Measurements from ENCODE around the gene TMEM145. TPM values are rescaled to one million over a fixed set of nuclear protein-coding genes. Genes with fewer than 3 reads are reported as not detected.

TMEM145 gene
- polyA plus RNA-seq, 3 donors = not detected

DNA sequence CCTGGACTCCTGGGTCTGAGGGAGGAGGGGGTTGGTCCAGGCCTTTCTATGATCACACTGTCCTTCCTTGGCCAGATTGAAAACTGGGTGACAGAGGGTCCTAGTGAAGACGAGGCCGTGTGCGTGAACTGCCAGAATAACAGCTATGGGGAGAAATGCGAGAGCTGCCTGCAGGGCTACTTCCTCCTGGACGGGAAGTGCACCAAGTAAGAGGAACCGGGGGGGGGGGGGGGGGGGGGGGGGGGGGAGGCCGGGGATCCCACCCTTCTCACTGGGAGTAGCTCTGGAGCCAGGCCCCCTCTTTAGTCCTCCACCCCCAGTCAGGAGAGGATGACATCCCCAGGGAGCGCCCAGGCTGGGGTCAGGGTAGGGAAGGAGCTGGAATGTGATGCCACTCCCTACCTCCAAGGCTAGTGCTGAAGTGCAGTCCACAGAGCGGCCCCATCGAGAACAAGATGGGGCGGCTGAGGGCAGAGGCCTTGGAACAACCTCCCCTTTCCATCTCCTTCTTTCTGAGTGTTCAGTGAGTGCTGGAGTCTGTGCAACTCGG lies 57.6 kb downstream of the TMEM145 start:
- intact Hi-C loops (cut with micrococcal nuclease) = no loop called here
- no peaks in the 10 kb centered on the region for H4K20me1 ChIP-seq (ENCODE audit: insufficient read depth, low read length)
- TF ChIP-seq, protein P1, sequence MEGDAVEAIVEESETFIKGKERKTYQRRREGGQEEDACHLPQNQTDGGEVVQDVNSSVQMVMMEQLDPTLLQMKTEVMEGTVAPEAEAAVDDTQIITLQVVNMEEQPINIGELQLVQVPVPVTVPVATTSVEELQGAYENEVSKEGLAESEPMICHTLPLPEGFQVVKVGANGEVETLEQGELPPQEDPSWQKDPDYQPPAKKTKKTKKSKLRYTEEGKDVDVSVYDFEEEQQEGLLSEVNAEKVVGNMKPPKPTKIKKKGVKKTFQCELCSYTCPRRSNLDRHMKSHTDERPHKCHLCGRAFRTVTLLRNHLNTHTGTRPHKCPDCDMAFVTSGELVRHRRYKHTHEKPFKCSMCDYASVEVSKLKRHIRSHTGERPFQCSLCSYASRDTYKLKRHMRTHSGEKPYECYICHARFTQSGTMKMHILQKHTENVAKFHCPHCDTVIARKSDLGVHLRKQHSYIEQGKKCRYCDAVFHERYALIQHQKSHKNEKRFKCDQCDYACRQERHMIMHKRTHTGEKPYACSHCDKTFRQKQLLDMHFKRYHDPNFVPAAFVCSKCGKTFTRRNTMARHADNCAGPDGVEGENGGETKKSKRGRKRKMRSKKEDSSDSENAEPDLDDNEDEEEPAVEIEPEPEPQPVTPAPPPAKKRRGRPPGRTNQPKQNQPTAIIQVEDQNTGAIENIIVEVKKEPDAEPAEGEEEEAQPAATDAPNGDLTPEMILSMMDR (IDR thresholded peaks at IDR 0.05) = no peak
- H3K36me3 ChIP-seq (replicated peaks in 1 of 2; ENCODE audit: control insufficient read depth in 1 of 2, insufficient read depth in 2 of 2, low read length in 2 of 2) = peaks cover 0 to under 1% of the 10 kb centered on the region in 2 donors
- H3K27me3 ChIP-seq (ENCODE audit: control insufficient read depth in 2 of 2, insufficient read depth in 2 of 2, low read length in 2 of 2) = no peaks in the 10 kb centered on the region
- H3K9me3 Mint-ChIP-seq = peaks cover 0 to 4% (median 0%) of the 10 kb centered on the region in 7 donors
- peak overlapping the region; percentile 75 for H2AFZ ChIP-seq (ENCODE audit: insufficient read depth, low read depth, low read length, poor library complexity, severe bottlenecking)
- peaks cover 13% of the 10 kb centered on the region for H3K4me1 Mint-ChIP-seq
- H3K27me3 Mint-ChIP-seq (ENCODE audit: low read depth in 3 of 3) = peaks cover 0 to 2% (median 0%) of the 10 kb centered on the region in 3 donors
- H3K79me2 ChIP-seq (ENCODE audit: insufficient read depth, low read length) = no peaks in the 10 kb centered on the region
- H3K4me1 ChIP-seq (ENCODE audit: control insufficient read depth in 1 of 2, insufficient read depth in 2 of 2, low read length in 2 of 2) = peaks cover 12 to 13% of the 10 kb centered on the region in 2 donors
- H3K4me3 ChIP-seq (replicated peaks in 1 of 3; ENCODE audit: low read depth in 2 of 3, low read length in 3 of 3) = peak overlapping the region in 2 of 3 experiments; percentile 9 to 64
- H3K4me2 ChIP-seq (replicated peaks; ENCODE audit: extremely low read depth, low read length, poor library complexity, severe bottlenecking) = peak overlapping the region; percentile 51
- peak overlapping the region in 3 of 7 donors; percentile 15 to 70 (median 38) for H3K27ac Mint-ChIP-seq
- peak overlapping the region in 1 of 2 donors; percentile 37 for H3K27ac ChIP-seq (ENCODE audit: low read depth in 1 of 2, low read length in 2 of 2)
- H3K9ac ChIP-seq (ENCODE audit: insufficient read depth, low read length, poor library complexity, severe bottlenecking) = peak overlapping the region; percentile 42
- peak; percentile 21 to 40 (median 36) for DNase-seq
- H3K4me3 Mint-ChIP-seq = peak overlapping the region; percentile 66 to 87
- 100% methylated on average over 1 of the region's 12 CpGs for WGBS (ENCODE audit: insufficient coverage)
- peaks cover 5 to 9% of the 10 kb centered on the region in 2 donors for H3K36me3 Mint-ChIP-seq
- H3K9me3 ChIP-seq (replicated peaks in 1 of 2; ENCODE audit: control insufficient read depth in 1 of 2, insufficient read depth in 1 of 2, low read length in 2 of 2) = no peaks in the 10 kb centered on the region

Small RNA genes within 50 kb of the gene (small RNA-seq; reads per million reads assigned to genes)
- gene MIR8077 (ENCODE audit: insufficient read length, low read depth) = not detected

Other genes with a start within 250 kb of the TMEM145 start
- gene GRIK5, start 243.1 kb upstream of the TMEM145 start, polyA plus RNA-seq = under 1 TPM in 2 of 3 donors, not detected in 1; 0.12 to 0.28 TPM
- gene ZNF574, start 237.1 kb upstream of the TMEM145 start, polyA plus RNA-seq = 1 to 10 TPM; 3.3 to 9.6 (median 4.9) TPM
- gene POU2F2, start 180.9 kb upstream of the TMEM145 start, polyA plus RNA-seq = 100 to 1,000 TPM in 1 of 3 donors, 10 to 100 TPM in 2; 20.0 to 147 (median 28.2) TPM
- 100 to 1,000 TPM; 125 to 141 (median 133) TPM for gene DEDD2, start 95.6 kb upstream of the TMEM145 start, polyA plus RNA-seq
- gene ZNF526, start 93.0 kb upstream of the TMEM145 start, polyA plus RNA-seq = 1 to 10 TPM in 2 of 3 donors, under 1 TPM in 1; 0.96 to 3.4 (median 1.3) TPM
- gene GSK3A, start 70.7 kb upstream of the TMEM145 start, polyA plus RNA-seq = 10 to 100 TPM; 12.3 to 47.2 (median 14.9) TPM
- gene ERF, start 58.2 kb upstream of the TMEM145 start, polyA plus RNA-seq = 10 to 100 TPM in 1 of 3 donors, 1 to 10 TPM in 2; 2.3 to 42.6 (median 3.4) TPM
- 10 to 100 TPM in 1 of 3 donors, under 1 TPM in 2; 0.62 to 42.2 (median 0.87) TPM for gene CIC, start 44.1 kb upstream of the TMEM145 start, polyA plus RNA-seq
- gene PRR19, start 11.2 kb upstream of the TMEM145 start, polyA plus RNA-seq = under 1 TPM; 0.35 to 0.51 (median 0.38) TPM
- gene PAFAH1B3, start 10.7 kb upstream of the TMEM145 start, polyA plus RNA-seq = 10 to 100 TPM; 15.3 to 18.7 (median 15.5) TPM
- gene MEGF8, start 12.3 kb downstream of the TMEM145 start, polyA plus RNA-seq = 1 to 10 TPM in 1 of 3 donors, under 1 TPM in 2; 0.15 to 2.7 (median 0.27) TPM
- gene CNFN, start 77.0 kb downstream of the TMEM145 start, polyA plus RNA-seq = 1 to 10 TPM in 2 of 3 donors, under 1 TPM in 1; 0.64 to 6.4 (median 3.4) TPM
- gene LIPE, start 114.1 kb downstream of the TMEM145 start, polyA plus RNA-seq = under 1 TPM in 1 of 3 donors, not detected in 2; 0.31 TPM
- gene CXCL17, start 129.6 kb downstream of the TMEM145 start, polyA plus RNA-seq = not detected
- gene CEACAM1, start 215.2 kb downstream of the TMEM145 start, polyA plus RNA-seq = under 1 TPM; 0.09 to 0.40 (median 0.22) TPM